ENCODE results near the gene EFCAB8.

Gene EFCAB8

GRCh38 chr20:32918296-32918695, 59.6 kb downstream of the EFCAB8 start:
- no peak for DNase-seq
- H3K9me3 Mint-ChIP-seq = peaks cover 26% of the 10 kb centered on the region
- no peaks in the 10 kb centered on the region for H3K36me3 Mint-ChIP-seq (ENCODE audit: low read depth)
- no peak for TF ChIP-seq CTCF (IDR thresholded peaks at IDR 0.05)
- H3K4me1 Mint-ChIP-seq = no peaks in the 10 kb centered on the region
- H3K27me3 Mint-ChIP-seq (ENCODE audit: low read depth, poor library complexity) = peaks cover 30% of the 10 kb centered on the region
- no peak overlapping the region for H3K4me3 Mint-ChIP-seq
- no peak overlapping the region for H3K27ac Mint-ChIP-seq

DNA sequence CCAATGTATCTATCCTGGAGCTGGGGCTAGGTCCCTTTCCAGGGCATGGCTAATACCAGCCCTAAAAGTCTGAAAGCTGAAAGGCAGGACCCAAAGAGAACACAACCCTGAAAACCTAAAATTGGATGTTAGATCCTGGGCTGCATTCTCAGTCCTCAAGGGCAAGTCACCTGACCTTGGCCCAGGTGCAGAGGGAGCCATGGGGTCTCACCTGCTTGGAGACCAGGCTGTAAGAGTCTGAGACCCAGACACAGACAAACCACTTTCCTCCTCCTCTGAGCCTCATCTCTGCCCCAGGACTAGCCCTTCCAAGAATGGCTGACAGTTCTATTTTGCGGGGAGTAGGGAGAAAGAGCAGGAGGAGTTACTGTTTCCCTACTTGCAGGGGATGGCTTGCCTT, 60.0 kb downstream of the EFCAB8 start:
- DNase-seq = no peak
- Mint-ChIP-seq H3K4me3 (no peak overlapping the region), H3K36me3 (ENCODE audit: low read depth) (no peaks in the 10 kb centered on the region), H3K27ac (no peak overlapping the region), H3K9me3 (peaks cover 26% of the 10 kb centered on the region), H3K4me1 (no peaks in the 10 kb centered on the region), H3K27me3 (ENCODE audit: low read depth, poor library complexity) (peaks cover 27% of the 10 kb centered on the region)
- TF ChIP-seq CTCF (IDR thresholded peaks at IDR 0.05) = no peak

GRCh38 chr20:32920066-32920465, 61.3 kb downstream of the EFCAB8 start:
- no peak overlapping the region for H3K27ac Mint-ChIP-seq
- H3K9me3 Mint-ChIP-seq = peaks cover 18% of the 10 kb centered on the region
- DNase-seq = no peak
- H3K4me3 Mint-ChIP-seq = no peak overlapping the region
- TF ChIP-seq CTCF (IDR thresholded peaks at IDR 0.05) = no peak
- no peaks in the 10 kb centered on the region for H3K4me1 Mint-ChIP-seq
- peaks cover 32% of the 10 kb centered on the region for H3K27me3 Mint-ChIP-seq (ENCODE audit: low read depth, poor library complexity)
- H3K36me3 Mint-ChIP-seq (ENCODE audit: low read depth) = no peaks in the 10 kb centered on the region

GRCh38 chr20:32920530-32921298, 62.0 kb downstream of the EFCAB8 start:
- DNase-seq = no peak
- Mint-ChIP-seq H3K27me3 (ENCODE audit: low read depth, poor library complexity) (peaks cover 32% of the 10 kb centered on the region), H3K9me3 (peaks cover 12% of the 10 kb centered on the region), H3K36me3 (ENCODE audit: low read depth) (no peaks in the 10 kb centered on the region), H3K4me1 (no peaks in the 10 kb centered on the region), H3K27ac (no peak overlapping the region), H3K4me3 (no peak overlapping the region)
- no peak for TF ChIP-seq CTCF (IDR thresholded peaks at IDR 0.05)

- H3K36me3 Mint-ChIP-seq (ENCODE audit: low read depth) = no peaks in the 10 kb centered on the region
- TF ChIP-seq CTCF (IDR thresholded peaks at IDR 0.05) = no peak
- no peaks in the 10 kb centered on the region for H3K4me1 Mint-ChIP-seq
- H3K9me3 Mint-ChIP-seq = no peaks in the 10 kb centered on the region
- DNase-seq = no peak
- H3K4me3 Mint-ChIP-seq = no peak overlapping the region
- H3K27me3 Mint-ChIP-seq (ENCODE audit: low read depth, poor library complexity) = peaks cover 28% of the 10 kb centered on the region
- H3K27ac Mint-ChIP-seq = no peak overlapping the region
These were observed 63.7 kb downstream of the EFCAB8 start for GRCh38 chr20:32922466-32922865.

GRCh38 chr20:32924781-32925180, 66.1 kb downstream of the EFCAB8 start:
- DNase-seq = no peak

More at GRCh38 chr20:32924781-32925180, 66.1 kb downstream of the EFCAB8 start:
- no peak for TF ChIP-seq CTCF (IDR thresholded peaks at IDR 0.05)
- no peak overlapping the region for H3K27ac Mint-ChIP-seq
- H3K27me3 Mint-ChIP-seq (ENCODE audit: low read depth, poor library complexity) = peaks cover 25% of the 10 kb centered on the region
- no peak overlapping the region for H3K4me3 Mint-ChIP-seq
- no peaks in the 10 kb centered on the region for H3K4me1 Mint-ChIP-seq
- H3K36me3 Mint-ChIP-seq (ENCODE audit: low read depth) = no peaks in the 10 kb centered on the region
- H3K9me3 Mint-ChIP-seq = no peaks in the 10 kb centered on the region

All from nephron progenitor cell (in vitro differentiated cells).